IMR-90 (cell line): ENCODE results near the gene ZBTB3.
"Not testable (repeated sequence)": the region's sequence is repeated elsewhere in the genome, so short reads cannot be mapped to it uniquely, and the experiment has no call there.

Experiments
- CEBPB ChIP-seq: IDR thresholded peaks from 2 replicates; pipeline ENCODE4 v1.6.1; 2012; ENCODE audit warnings: low read depth, low read length, improper control_type of control experiment
- FOS ChIP-seq: fragments of 150-350 bp; IDR thresholded peaks from 2 replicates; pipeline ENCODE4 v1.6.1; 2016; ENCODE audit warnings: low read depth, low read length
- MAZ ChIP-seq: IDR thresholded peaks from 2 replicates; pipeline ENCODE4 v1.6.1; 2012; ENCODE audit warnings: low read depth, mild to moderate bottlenecking, low read length, improper control_type of control experiment, moderate library complexity, borderline replicate concordance
- MXI1 ChIP-seq: IDR thresholded peaks from 2 replicates; pipeline ENCODE4 v1.6.1; 2012; ENCODE audit warnings: low read depth, mild to moderate bottlenecking, low read length, moderate library complexity, borderline replicate concordance
- NFE2L2 ChIP-seq: fragments of 150-350 bp; IDR thresholded peaks from 2 replicates; pipeline ENCODE4 v1.6.1; 2016; ENCODE audit warnings: low read depth, mild to moderate bottlenecking, low read length
- POLR2A ChIP-seq: IDR thresholded peaks from 2 replicates; pipeline ENCODE4 v1.6.1; 2012; ENCODE audit warnings: mild to moderate bottlenecking, low read depth, low read length
- RAD21 ChIP-seq: IDR thresholded peaks from 2 replicates; pipeline ENCODE4 v1.6.1; 2012; ENCODE audit warnings: low read length, improper control_type of control experiment
- RCOR1 ChIP-seq: IDR thresholded peaks from 2 replicates; pipeline ENCODE4 v1.6.1; 2012; ENCODE audit warnings: mild to moderate bottlenecking, low read length, improper control_type of control experiment; ENCODE audit not compliant: insufficient replicate concordance
- RFX5 ChIP-seq: IDR thresholded peaks from 2 replicates; pipeline ENCODE4 v1.8.0; 2012; ENCODE audit warnings: low read depth, mild to moderate bottlenecking, low read length, moderate library complexity
- SMC3 ChIP-seq: fragments of 150-350 bp; IDR thresholded peaks from 2 replicates; pipeline ENCODE4 v1.6.1; 2016; ENCODE audit warnings: low read depth, mild to moderate bottlenecking, antibody characterized with exemption, low read length, moderate library complexity
- USF2 ChIP-seq: fragments of 150-350 bp; IDR thresholded peaks from 2 replicates; pipeline ENCODE4 v1.6.1; 2017; ENCODE audit warnings: mild to moderate bottlenecking, antibody characterized with exemption, low read length, low read depth
- TF ChIP-seq, protein P1 (sequence below): conservative IDR thresholded peaks from 2 replicates; pipeline ENCODE4 v1.5.1; 2012; ENCODE audit warnings: mild to moderate bottlenecking, low read depth, low read length, improper control_type of control experiment

DNA sequence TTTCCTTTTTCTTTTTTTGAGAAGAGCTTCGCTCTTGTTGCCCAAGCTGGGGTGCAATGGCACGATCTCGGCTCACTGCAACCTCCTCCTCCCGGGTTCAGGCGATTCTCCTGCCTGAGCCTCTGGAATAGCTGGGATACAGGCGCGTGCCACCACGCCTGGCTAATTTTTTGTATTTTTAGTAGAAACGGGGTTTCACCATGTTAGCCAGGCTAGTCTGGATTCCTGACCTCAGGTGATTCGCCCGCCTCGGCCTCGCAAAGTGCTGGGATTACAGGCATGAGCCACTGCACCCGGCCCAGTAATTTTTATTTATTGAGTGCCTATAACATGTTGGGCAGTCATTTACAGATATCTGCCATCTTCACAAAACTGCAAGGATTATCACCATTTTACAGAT lies 23.9 kb downstream of the ZBTB3 start:
- TF ChIP-seq CEBPB, NFE2L2, RCOR1, RAD21, POLR2A, USF2, FOS, MAZ, RFX5, MXI1, SMC3: not testable (repeated sequence)
- TF ChIP-seq, protein P1, sequence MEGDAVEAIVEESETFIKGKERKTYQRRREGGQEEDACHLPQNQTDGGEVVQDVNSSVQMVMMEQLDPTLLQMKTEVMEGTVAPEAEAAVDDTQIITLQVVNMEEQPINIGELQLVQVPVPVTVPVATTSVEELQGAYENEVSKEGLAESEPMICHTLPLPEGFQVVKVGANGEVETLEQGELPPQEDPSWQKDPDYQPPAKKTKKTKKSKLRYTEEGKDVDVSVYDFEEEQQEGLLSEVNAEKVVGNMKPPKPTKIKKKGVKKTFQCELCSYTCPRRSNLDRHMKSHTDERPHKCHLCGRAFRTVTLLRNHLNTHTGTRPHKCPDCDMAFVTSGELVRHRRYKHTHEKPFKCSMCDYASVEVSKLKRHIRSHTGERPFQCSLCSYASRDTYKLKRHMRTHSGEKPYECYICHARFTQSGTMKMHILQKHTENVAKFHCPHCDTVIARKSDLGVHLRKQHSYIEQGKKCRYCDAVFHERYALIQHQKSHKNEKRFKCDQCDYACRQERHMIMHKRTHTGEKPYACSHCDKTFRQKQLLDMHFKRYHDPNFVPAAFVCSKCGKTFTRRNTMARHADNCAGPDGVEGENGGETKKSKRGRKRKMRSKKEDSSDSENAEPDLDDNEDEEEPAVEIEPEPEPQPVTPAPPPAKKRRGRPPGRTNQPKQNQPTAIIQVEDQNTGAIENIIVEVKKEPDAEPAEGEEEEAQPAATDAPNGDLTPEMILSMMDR: not testable (repeated sequence)
